ENCODE measurements around the gene PAK1.

- no peak for TF ChIP-seq ARNT (IDR thresholded peaks at IDR 0.05)
- no peak for TF ChIP-seq NFRKB (IDR thresholded peaks at IDR 0.05)
- TF ChIP-seq PKNOX1 (IDR thresholded peaks at IDR 0.05), result no peak
- no peak for TF ChIP-seq FOXM1 (IDR thresholded peaks at IDR 0.05; ENCODE audit: borderline replicate concordance)
- no peak for TF ChIP-seq SUZ12 (IDR thresholded peaks at IDR 0.05)
- TF ChIP-seq BHLHE40 (IDR thresholded peaks at IDR 0.05; ENCODE audit: borderline replicate concordance), result no peak
- TF ChIP-seq SP1 (IDR thresholded peaks at IDR 0.05), result no peak
- no peak for TF ChIP-seq TARDBP (IDR thresholded peaks at IDR 0.05)
- no peak for TF ChIP-seq ELF4 (IDR thresholded peaks at IDR 0.05)
- no peak for TF ChIP-seq FOXK2 (IDR thresholded peaks at IDR 0.05)
- TF ChIP-seq HDGF (IDR thresholded peaks at IDR 0.05; ENCODE audit: borderline replicate concordance), result no peak
- TF ChIP-seq L3MBTL2 (conservative IDR thresholded peaks at IDR 0.05), result no peak
- no peak for TF ChIP-seq LEF1 (IDR thresholded peaks at IDR 0.05; ENCODE audit: borderline replicate concordance)
Observed at GRCh38 chr11:77345621-77346020, 128.3 kb downstream of the PAK1 start.

All from HEK293T (cell line).